ENCODE data around the gene ZBTB9.

ZBTB9 gene

DNA sequence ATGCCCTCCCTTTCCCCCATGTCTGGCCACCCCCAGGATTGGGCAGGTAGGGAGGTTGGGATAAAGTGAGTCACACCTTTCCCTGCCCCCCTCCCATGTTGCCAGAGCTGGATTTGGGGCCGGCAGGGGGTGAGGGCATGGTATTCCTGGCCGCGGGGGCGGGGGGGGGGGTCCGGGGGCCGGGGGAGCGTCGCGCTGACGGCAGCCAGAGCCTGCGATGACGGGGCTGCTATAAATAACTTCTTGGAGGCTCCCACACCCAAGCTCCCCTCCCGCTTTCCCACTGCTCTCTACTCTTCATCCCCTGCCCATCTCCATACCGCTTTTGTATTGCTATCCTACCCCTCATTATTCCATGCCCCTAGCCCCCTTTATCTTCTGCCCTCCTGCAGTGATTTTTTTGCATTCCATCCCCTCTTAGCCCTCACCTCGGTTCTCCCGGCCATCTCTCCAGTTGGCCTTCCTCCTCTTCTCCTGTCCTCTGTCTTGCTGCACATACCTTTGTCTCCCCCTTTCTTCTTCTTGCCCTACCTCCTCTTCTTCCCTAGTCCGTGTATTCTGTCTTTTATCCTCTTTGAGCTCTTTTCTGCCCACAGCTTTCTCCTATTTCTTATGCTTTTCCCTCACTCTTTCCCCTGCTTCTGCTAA is 20.7 kb upstream of the ZBTB9 start:
- DNase-seq, result no peak

DNA sequence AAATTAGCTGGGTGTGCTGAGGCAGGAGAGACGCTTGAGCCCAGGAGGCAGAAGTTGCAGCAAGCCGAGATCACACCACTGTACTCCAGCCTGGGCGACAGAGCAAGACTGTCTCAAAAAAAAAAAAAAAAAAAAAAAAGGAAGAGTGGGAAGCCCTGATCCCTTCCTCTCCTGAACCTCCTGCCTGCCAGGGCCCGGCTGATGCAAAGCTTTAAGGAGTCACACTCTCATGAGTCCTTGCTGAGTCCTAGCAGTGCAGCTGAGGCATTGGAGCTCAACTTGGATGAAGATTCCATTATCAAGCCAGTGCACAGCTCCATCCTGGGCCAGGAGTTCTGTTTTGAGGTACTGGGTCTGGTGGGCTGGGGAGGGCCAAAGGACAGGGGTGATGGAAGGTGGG is 19.4 kb upstream of the ZBTB9 start:
- no peak for DNase-seq

DNA sequence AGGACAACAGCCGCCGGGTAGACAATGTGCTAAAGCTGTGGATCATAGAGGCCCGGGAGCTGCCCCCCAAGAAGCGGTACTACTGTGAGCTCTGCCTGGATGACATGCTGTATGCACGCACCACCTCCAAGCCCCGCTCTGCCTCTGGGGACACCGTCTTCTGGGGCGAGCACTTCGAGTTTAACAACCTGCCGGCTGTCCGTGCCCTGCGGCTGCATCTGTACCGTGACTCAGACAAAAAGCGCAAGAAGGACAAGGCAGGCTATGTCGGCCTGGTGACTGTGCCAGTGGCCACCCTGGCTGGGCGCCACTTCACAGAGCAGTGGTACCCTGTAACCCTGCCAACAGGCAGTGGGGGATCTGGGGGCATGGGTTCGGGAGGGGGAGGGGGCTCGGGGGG is 16.7 kb upstream of the ZBTB9 start:
- DNase-seq, result no peak

DNA sequence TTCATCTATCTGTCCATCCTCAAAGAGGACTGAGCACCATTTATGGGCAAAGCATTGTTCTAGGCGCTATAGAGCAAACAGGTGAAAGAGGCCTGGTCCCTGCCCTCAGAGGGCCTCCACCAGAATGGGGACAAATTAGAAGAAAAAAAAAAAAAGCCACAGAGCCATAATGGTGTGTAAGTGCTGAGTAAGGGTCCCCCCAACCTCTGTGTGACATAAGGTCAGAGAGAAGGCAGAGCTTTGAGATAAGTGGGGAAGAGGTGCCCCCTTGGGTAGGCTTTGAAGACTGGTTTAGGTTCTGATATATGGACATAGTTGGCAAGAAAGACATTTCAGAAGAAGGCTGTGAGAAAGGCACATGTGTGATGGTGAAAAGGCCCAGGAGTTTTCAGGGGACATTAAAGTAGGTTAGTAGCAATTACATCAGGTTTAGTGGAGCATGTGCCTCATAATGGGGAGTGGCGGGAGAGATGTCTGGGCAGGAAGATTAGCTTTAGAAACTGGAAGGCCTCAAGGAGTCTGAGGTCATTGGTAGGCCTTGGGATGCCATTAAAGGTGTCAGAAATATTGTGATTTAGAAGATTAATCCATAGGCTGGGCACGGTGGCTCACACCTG is 15.3 kb upstream of the ZBTB9 start:
- no peak for DNase-seq

DNA sequence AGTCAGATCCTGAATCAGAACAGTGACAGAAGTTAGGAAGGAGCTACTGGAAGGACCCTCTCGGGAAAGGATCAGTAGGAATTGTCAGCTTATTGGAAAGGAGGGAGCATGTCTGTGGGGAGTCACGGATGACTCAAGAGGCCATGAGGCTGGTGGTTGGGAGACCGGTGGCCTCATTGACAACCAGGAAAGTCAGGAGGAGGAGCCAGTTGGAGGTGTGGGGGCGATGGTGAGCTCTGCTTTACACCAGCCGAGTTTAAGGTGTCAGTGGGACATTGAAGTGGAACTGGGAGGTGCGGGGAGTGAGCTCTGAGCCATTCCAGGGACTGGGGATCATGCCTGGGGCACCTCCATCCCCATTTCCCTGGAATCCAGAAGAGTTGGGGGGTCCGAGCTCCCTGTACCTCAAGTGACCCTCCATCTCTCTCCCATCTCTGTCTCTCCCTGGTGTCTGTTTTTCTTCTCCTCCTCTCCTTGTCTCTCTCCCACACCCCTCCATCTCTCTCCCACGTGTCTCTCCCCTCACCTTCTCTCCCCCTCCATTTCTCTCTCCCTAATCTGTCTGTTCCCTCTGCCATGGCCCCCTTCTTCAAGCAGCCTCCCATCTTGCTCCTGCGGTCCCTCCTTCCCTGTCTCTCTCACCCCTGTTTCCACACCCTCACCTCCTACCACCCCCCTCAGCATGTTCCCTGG is 14.3 kb upstream of the ZBTB9 start:
- DNase-seq, result no peak

DNA sequence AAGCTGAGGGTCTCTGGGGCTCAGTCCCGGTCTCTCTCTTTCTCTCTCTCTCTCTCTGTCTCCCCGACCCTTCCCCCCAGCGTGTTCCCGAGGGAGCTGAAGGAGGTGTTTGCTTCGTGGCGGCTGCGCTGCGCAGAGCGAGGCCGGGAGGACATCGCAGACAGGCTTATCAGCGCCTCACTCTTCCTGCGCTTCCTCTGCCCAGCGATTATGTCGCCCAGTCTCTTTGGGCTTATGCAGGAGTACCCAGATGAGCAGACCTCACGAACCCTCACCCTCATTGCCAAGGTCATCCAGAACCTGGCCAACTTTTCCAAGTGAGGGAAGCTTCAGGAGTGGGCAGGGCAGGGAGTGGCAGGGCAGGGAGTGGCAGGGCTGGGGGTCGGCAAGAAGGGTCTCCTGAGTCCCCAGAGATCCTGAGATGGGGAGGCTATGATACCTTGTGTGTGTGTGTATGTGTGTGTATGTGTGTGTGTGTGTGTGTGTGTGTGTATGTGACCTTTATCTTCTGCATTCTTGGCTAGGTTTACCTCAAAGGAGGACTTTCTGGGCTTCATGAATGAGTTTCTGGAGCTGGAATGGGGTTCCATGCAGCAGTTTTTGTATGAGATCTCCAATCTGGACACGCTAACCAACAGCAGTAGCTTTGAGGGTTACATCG is 13.6 kb upstream of the ZBTB9 start:
- no peak for DNase-seq

GRCh38 chr6:33441457-33441856 is 12.9 kb upstream of the ZBTB9 start:
- no peak for DNase-seq

GRCh38 chr6:33442283-33442682 is 12.1 kb upstream of the ZBTB9 start:
- DNase-seq, result no peak

GRCh38 chr6:33443025-33443424 is 11.4 kb upstream of the ZBTB9 start:
- no peak for DNase-seq

GRCh38 chr6:33443619-33444504 is 10.5 kb upstream of the ZBTB9 start:
- DNase-seq, result no peak

GRCh38 chr6:33445119-33445603 is 9.2 kb upstream of the ZBTB9 start:
- no peak for DNase-seq

GRCh38 chr6:33446356-33446755 is 8.0 kb upstream of the ZBTB9 start:
- DNase-seq, result no peak

DNA sequence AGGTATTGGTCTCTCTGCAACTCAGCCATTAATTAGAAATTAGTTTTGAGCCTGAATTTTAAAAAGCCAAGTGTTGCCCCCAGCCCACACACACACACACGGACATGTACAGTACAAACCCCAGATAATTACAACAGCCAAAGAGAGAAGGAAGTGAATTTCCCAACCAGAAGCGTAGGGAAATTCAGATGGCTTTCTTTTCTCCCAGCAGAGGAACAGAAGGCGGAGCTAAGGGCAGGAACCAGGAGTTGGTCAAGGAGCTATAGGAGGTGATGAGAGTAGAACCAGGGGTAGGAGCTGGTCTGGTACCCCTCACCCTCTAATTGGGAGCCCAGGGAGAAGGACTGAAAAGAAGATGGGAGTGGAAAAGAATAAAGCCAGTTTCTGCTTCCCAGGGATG is 3.9 kb upstream of the ZBTB9 start:
- no peak for DNase-seq

- no peak for DNase-seq
These were observed 2.8 kb upstream of the ZBTB9 start for GRCh38 chr6:33451606-33452005.

DNA sequence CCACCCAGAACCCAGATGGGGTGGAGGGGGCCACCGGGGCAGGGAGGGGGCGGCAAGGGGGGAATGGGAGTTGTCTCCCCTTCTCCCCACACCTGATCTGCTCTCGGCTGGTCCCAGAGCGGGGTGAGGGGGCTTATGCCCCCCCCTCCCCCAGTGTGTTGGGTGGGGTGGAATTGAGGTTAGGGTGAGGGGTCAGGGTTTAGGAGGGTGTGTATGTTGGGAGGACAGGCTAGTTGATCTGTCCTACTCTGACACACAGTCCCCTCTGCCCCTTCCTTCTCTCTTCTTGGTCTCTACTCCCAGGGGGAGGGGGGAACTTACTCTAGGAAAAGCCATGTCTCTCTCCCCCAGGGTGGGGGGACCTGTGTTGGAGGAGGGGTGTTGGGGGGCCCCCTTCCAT is 1.9 kb upstream of the ZBTB9 start:
- no peak for DNase-seq

DNA sequence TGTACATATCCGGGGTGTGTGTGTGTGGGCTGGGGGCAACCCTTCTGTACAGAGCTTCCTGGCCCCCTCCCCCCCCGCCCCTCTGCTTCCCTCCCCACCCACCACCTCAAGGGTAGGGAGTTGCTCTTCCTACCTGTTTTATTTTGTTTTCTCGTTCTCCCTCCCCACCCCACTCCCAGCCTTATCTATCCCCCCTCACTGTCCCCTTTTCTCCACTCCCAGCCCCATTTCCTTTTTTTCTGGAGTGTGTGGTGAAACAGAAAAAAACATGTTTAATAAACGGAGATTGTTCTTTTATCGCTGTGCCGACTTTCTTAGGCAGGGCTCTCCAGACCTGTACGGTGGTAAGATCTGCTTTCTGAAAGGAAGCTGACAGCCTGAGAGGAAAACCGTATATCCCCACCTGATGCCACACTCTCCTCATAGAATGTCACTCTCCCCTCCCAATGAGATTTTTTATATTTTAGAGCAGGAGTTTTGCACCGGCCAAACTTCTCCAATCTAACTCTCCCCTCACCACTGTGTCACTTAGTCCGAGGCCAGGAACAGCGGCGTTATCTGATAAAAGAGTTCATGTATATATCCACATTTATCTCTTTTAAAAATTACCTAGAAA is 875 bp upstream of the ZBTB9 start:
- no peak for DNase-seq

DNA sequence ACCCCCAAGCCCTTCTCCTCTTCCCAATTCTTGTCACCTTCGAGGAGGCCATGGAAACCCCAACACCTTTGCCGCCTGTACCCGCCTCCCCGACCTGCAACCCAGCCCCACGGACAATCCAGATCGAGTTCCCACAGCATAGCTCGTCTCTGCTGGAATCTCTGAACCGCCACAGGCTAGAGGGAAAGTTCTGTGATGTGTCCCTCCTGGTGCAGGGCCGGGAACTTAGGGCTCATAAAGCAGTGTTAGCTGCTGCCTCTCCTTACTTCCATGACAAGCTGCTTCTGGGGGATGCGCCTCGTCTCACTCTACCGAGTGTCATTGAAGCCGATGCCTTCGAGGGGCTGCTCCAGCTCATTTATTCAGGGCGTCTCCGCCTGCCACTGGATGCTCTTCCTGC is 675 bp downstream of the ZBTB9 start:
- no peak for DNase-seq

GRCh38 chr6:33456156-33456555 is 1.8 kb downstream of the ZBTB9 start:
- DNase-seq, result no peak

DNA sequence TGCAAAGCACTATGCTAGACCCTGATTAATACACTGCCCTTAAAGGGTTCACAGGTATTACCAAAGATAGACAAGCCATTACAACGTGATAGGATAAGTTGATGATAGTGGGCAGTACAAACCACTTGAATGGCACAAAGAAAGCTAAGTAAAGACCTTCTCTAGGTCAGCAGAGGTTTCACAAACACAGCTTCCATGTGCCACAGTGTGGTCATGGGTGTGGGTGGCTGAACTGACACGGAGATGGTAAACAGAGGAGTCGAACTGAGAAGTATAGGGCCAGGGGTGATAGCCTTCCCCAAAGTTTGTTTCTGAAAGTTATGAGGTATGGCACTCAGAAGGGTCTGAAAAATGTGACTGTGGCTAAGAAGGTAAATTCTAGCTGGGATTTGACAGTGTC is 4.3 kb downstream of the ZBTB9 start:
- DNase-seq, result no peak

- DNase-seq, result no peak
These were observed 4.8 kb downstream of the ZBTB9 start for GRCh38 chr6:33459226-33459625.

GRCh38 chr6:33466075-33466735 is 11.8 kb downstream of the ZBTB9 start:
- DNase-seq, result no peak

GRCh38 chr6:33467091-33467490 is 12.7 kb downstream of the ZBTB9 start:
- DNase-seq, result no peak

Measured in amniotic stem cell (primary cell).